HG03469 (cell line): ENCODE results near the gene EEF2K.
"Not testable (repeated sequence)": the region's sequence is repeated elsewhere in the genome, so short reads cannot be mapped to it uniquely, and the experiment has no call there.

ENCODE experiments used
- ATAC-seq: cut with Tn5 transposase; IDR thresholded peaks from one replicate; pipeline ENCODE4 v1.9.1; 2021; ENCODE audit warnings: mild to moderate bottlenecking, moderate library complexity, moderate number of reproducible peaks; ENCODE audit not compliant: unreplicated experiment

Gene EEF2K

GRCh38 chr16:22292320-22292719, 86.2 kb downstream of the EEF2K start:
- no peak for ATAC-seq

DNA sequence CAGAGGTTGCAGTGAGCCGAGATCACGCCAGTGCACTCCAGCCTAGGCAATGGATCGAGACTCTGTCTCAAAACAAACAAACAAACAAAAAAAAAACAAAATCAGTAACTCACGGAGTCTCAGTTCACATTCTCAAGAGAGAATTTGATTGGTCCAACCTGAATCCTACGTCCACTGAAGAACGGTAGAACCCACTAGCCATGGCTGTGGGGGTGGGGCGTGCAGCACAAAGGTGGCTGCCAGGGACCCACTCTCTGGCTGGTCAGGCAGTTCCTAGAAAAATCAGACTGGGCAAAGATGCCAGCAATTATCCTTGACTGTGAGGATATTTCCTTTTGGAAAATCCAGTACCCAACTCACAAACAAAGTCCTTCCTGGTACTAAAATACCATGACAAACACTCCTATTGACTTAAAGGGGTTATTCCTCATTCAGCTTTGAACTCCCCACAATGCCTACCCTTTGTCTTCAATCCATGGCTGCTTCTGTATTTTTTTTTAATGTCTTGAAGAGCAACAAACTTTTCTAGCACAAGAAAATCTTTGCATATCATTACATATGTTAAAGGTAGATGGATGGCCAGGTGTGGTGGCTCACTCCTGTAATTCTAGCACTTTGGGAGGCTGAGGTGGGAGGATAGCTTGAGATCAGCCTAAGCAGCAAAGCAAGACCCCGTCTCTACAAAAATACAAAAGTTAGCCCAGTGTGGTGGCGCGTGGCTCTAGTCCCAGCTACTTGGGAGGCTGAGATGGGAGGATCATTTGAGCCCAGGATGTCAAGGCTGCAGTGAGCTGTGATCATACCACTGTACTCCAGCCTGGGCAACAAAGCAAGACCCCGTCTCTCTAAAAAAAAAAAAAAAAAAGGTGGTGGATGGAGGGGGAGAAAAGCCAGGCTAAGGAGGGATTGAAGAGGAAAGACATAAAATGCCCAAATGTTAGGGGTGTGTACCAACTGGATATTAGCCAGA, 87.3 kb downstream of the EEF2K start:
- ATAC-seq = no peak

- ATAC-seq = no peak
These were observed 90.4 kb downstream of the EEF2K start for GRCh38 chr16:22296225-22297113.

DNA sequence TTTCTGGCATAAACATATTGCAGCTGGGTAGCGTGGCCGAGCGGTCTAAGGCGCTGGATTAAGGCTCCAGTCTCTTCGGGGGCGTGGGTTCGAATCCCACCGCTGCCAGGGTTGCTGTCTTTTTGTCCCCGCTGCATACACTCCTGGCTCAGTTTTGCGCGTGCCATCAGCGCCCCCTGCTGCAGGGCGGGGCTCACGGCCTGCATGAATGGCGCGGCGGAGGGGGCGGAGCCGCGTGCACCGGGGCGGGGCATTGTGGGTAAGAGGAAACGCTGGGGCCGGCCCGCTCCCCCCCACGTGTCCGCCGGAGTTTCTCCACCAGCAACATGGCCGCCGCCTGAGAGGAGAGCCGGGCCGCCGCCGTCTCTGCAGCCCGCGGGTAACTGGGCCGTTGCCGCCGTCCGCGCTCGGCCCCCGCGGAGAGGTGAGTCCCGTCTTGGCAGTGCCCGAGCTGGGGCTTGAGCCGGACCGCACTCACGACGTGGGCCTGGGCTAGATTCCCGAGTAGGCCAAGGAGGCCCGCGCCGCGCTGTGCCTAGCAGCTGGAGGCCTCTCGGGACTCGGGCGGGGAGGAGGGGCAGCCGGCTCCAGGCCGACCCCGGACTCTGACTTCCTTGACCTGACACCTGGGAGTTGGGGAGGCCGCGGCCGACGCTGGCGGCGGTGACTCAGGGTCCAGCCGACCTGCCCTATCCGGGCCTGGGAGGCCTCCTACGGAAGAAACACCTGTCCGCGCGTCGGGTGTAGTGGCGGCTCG, 91.2 kb downstream of the EEF2K start, which contains the start of gene POLR3E:
POLR3E (plus strand) TSS at position 296 of the 757 bp plus-strand sequence. CDS start 5,560 bp downstream, outside the sequence.
- ATAC-seq = peak; percentile 65

GRCh38 chr16:22297871-22298733, 92.0 kb downstream of the EEF2K start:
- ATAC-seq = peak; percentile 27

- ATAC-seq = no peak
These were observed 93.0 kb downstream of the EEF2K start for GRCh38 chr16:22299036-22299435.

DNA sequence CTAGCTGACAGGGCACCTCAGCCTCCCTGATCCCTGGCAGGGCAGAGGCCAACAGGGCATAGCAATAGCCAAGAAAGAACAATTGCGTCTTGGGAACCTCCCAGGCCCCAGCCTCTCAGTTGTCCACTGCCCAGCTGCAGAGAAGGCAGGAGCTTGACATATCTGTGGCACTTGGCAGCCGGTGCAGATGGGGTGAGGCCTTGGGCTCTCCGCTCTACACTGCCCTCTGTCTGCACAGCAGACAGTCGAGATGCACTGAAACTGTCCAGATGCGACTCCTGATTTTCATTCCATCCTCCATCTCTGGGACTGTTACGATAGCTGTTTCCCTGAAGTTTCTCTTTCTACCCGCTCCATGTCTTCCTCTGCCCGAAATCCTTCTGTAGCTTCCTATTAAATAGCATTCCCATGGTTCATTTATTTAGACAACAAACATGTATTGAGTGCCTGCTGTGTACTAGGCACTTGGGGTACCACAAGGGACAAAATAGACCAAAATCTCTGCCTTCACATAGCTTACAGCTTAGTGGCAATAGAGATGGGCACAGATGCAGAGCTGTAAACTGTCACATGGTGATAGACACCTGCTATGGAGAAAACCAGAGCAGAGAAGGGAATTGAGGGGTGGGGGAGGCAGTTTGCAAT, 94.5 kb downstream of the EEF2K start:
- no peak for ATAC-seq

- not testable (repeated sequence) for ATAC-seq
These were observed 95.3 kb downstream of the EEF2K start for GRCh38 chr16:22301423-22301822.

DNA sequence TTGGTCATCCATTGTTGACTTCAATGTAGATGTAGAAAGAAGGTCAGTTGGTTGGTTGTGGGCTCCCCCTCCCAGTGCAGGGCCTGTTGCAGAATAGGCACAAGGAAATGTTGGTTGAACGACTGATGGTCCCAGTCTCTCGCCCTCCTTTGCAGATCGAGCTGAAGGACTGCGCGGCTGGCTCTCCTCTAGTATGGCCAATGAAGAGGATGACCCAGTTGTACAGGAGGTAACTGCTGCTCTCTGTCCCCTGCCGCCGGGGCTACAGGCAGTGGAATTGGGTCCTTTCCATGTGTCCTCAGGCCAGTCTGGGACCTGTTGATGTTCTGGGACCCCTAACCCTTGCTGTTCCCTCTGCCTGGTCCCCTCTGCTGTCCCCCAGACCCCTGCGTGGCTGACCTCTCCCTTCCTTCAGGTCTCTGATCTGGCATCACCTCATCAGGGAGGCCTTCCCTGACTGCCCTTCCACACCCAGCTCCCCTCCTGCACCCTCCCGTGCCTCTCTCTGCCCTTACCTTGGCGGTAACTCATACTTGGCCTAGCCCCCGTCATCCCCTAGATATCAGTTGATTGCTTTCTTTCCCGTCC, 96.8 kb downstream of the EEF2K start:
- no peak for ATAC-seq

- ATAC-seq = no peak
These were observed 98.3 kb downstream of the EEF2K start for GRCh38 chr16:22304411-22304810.

DNA sequence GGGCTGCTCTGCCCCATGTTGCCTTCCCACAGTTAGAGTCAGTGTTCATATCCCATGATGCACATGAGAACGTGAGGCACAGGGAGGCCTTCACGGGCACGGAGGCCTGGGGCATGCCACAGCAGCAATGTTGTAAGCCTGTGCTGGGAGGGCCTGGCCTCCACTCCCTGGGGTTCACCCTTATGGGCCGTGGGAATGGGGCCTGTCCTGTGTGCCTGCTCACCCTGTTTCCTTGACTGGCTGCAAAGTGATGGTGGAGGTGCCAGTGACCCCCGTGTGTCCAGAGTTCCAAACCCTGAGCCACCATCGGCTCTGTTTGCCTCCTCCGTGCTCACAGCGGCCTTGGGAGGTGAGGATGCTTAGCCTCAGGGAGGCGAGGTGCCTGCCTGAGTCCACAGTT, 100.7 kb downstream of the EEF2K start:
- ATAC-seq = no peak

- ATAC-seq = no peak
These were observed 101.8 kb downstream of the EEF2K start for GRCh38 chr16:22307838-22308237.

- ATAC-seq = no peak
These were observed 102.9 kb downstream of the EEF2K start for GRCh38 chr16:22308824-22309520.

GRCh38 chr16:22311520-22311919, 105.4 kb downstream of the EEF2K start:
- ATAC-seq = no peak

DNA sequence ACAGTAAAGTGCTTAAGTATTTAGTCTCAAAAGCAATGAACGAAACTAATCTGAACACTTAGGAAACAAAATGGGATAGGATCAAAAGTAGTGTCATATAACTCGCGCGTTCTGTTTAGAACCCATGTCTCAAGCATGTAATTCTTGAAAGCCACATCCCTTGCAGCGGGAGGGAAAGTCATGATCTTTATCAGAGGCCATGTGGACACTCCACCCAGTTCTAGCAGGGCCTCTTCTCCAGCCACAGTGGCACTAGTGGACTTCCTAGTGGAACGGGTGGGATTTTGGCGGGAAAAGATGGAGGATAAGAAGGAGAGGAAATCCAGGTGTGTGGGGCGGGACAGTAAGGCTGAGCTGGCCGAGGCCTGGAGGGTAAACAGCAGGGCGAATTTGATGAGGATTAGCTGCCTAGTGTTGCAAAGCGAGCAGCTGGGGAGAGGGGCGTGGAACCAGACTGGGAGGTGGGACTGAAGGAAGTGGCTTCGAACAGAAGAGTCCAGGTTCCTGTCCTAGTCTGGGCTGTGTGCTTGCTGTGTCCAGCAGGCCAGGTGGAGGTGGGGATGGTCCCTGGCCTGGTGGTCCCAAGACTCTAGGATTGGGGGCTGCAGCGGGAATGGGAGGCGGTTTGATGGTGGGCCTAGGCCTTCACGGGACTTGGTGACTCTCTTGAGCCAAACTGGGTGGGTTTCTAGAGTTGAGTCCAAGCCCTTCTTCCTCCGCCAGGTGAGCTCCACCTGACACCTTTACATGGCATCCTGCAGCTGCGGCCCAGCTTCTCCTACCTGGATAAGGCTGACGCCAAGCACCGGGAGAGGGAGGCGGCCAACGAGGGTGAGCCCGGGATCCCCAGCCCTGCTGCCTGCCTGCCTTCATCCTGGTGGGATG, 107.1 kb downstream of the EEF2K start:
- no peak for ATAC-seq

DNA sequence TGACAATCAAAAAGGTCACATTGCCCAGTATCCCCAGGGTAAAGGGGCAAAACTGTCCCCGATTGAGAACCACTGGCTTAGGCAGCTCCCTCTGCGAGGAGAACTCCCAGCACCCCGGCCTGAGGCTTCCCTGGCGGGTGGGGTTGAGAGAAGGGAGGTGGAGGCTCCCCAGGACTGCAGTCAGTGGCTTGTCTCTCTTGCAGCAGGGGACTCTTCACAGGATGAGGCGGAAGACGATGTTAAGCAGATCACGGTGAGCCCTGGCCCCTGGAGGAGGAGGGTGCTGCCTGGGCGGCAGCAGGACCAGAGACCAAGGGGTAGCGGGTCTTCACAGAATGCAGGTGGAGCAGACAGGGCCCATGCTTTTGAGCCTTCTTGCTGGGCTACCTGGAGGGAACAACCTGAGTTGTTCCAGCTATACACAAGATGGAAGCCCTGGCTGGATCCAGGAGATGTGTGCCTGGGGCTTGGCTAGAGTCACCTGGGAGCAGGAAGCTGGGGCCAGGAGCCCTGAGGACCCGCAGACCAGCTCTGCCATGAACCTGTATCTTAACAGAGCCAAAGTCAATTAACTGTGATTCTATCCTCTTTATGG, 107.9 kb downstream of the EEF2K start:
- ATAC-seq = no peak
